Fibroblast of mammary gland (primary cell): ENCODE measurements around the gene GCLM.
"Not testable (repeated sequence)": the region's sequence is repeated elsewhere in the genome, so short reads cannot be mapped to it uniquely, and the experiment has no call there.

ENCODE experiments used
- DNase-seq: peaks from one replicate; pipeline ENCODE4 v3.0.0-alpha.2; 2010; ENCODE audit warnings: low read depth
- H3K4me3 ChIP-seq: 2 replicates; pipeline ENCODE4 v1.5.1; 2011; ENCODE audit warnings: low read depth, mild to moderate bottlenecking, low read length, moderate library complexity; ENCODE audit not compliant: control insufficient read depth
- TF ChIP-seq, protein P1 (sequence below): conservative IDR thresholded peaks from 2 replicates; pipeline ENCODE4 v1.5.1; 2011; ENCODE audit warnings: low read depth, low read length, inconsistent platforms; ENCODE audit not compliant: control insufficient read depth, insufficient read depth

Gene GCLM

DNA sequence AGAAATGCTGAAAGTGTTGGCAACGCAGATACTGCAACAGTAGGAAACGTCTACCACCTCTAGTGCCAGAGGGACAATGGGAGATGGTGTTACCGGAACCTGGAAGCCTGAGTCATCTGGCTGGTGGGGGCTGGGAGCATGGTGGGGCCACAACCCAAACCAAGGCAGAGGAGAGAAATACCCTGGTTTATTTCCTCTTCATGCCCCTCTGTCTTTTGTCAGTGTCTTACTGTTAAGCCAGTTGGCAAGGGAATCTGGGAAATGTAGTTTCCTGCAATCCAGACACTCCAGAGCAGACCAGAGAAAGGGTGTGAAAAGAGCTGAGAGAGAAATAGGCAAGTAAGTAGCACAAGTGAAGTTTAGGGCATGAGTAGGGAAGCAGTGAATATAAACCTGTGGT, 45.1 kb downstream of the GCLM start:
- TF ChIP-seq, protein P1, sequence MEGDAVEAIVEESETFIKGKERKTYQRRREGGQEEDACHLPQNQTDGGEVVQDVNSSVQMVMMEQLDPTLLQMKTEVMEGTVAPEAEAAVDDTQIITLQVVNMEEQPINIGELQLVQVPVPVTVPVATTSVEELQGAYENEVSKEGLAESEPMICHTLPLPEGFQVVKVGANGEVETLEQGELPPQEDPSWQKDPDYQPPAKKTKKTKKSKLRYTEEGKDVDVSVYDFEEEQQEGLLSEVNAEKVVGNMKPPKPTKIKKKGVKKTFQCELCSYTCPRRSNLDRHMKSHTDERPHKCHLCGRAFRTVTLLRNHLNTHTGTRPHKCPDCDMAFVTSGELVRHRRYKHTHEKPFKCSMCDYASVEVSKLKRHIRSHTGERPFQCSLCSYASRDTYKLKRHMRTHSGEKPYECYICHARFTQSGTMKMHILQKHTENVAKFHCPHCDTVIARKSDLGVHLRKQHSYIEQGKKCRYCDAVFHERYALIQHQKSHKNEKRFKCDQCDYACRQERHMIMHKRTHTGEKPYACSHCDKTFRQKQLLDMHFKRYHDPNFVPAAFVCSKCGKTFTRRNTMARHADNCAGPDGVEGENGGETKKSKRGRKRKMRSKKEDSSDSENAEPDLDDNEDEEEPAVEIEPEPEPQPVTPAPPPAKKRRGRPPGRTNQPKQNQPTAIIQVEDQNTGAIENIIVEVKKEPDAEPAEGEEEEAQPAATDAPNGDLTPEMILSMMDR: no peak
- H3K4me3 ChIP-seq: no peak overlapping the region
- no peak for DNase-seq

DNA sequence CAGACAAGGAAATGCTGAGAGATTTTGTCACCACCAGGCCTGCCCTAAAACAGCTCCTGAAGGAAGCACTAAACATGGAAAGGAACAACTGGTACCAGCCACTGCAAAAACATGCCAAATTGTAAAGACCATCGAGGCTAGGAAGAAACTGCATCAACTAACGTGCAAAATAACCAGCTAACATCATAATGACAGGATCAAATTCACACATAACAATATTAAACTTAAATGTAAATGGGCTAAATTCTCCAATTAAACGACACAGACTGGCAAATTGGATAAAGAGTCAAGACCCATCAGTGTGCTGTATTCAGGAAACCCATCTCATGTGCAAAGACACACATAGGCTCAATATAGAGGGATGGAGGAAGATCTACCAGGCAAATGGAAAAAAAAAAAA, 51.6 kb downstream of the GCLM start:
- H3K4me3 ChIP-seq, DNase-seq: not testable (repeated sequence)

DNA sequence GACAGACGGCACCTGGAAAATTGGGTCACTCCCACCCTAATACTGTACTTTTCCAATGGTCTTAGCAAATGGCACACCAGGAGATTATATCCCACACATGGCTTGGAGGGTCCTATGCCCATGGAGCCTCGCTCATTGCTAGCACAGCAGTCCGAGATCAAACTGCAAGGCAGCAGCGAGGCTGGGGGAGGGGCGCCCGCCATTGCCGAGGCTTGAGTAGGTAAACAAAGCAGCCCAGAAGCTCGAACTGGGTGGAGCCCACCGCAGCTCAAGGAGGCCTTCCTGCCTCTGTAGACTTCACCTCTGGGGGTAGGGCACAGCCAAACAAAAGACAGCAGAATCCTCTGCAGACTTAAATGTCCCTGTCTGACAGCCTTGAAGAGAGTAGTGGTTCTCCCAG, 53.2 kb downstream of the GCLM start:
- not testable (repeated sequence) for DNase-seq

DNA sequence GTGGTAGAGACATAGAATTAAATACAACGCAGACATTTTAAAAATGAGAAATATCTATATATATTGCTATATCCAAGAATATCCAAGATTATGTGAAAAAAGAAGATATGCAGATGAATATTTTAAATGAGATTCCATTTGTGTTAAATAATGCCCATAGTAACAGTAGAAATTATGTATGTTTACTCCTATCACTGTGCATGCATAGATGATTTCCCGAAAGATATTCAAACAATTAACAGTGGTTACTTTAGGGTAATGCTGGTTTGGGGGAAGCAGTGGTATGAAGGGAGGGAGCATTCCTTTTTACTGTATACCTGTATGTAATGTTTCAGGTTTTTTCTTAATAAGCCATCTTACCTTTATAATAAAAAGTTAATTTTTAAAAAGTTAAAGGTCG, 55.3 kb downstream of the GCLM start:
- TF ChIP-seq, protein P1: no peak
- DNase-seq: no peak
- H3K4me3 ChIP-seq: no peak overlapping the region

More for the DNA sequence above, 53.2 kb downstream of the GCLM start:
- H3K4me3 ChIP-seq: not testable (repeated sequence)

DNA sequence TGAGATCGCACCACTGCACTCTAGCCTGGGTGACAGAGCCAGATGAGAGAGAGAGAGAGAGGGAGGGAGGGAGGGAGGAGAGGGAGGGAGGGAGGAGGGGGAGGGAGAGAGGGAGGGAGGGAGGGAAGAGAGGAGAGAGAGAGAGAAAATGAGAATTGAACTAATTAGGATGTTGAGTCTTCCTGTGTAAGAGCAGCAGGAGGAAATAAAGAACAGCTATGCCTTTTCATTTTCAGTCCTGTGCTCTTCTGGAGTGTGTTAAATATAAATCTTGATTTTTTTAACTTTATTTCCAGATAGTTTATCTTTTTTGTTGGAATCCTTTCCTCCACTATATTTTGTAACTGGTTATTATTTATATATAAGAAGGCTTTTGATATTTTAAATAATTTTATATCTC, 57.4 kb downstream of the GCLM start:
- DNase-seq: no peak
- TF ChIP-seq, protein P1: no peak
- H3K4me3 ChIP-seq: no peak overlapping the region

DNA sequence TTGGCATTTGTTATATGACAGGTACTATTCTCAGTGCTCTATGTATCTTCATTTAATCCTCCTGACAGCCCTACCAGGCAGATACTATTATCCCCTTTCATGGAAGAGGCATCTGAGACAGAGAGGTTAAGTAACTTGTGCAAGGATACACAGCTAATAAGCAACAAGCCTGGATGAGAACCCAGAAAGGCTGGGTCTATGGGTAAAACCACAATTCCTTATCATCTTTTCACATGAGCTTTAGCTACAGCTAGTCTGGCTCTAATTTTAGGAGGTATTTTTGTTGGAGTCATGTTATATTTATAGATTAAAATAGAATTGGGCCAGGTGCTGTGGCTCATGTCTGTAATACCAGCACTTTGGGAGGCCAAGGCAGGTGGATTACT, 57.9 kb downstream of the GCLM start:
- DNase-seq: no peak
- TF ChIP-seq, protein P1: no peak
- H3K4me3 ChIP-seq: no peak overlapping the region

DNA sequence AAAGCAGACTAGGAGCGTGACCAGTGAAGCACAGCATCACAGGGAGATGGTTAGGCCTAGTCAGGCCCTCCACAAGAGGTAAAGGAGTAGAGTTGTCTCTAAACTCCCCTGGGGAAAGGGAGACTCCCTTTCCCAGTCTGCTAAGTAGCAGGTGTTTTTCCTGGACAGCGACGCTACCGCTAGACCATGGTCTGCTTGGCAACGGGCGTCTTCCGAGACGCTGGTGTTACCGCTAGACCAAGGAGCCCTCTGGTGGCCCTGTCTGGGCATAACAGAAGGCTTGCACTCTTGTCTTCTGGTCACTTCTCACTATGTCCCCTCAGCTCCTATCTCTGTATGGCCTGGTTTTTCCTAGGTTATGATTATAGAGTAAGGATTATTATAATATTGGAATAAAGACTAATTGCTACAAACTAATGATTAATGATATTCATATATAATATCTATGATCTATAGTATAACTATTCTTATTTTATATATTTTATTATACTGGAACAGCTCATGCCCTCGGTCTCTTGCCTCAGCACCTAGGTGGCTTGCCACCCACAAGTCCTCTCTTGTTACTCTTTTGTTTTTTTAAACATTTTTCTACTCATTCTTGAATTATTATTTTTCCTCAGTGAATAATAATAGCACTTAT, 58.4 kb downstream of the GCLM start:
- peak; percentile 69 for DNase-seq
- not testable (repeated sequence) for H3K4me3 ChIP-seq
- TF ChIP-seq, protein P1: peak; percentile 47

- H3K4me3 ChIP-seq: peak overlapping the region; percentile 77
- no peak for DNase-seq
- TF ChIP-seq, protein P1: no peak
These were observed 60.8 kb downstream of the GCLM start for GRCh38 chr1:93848350-93848883.
